ENCODE data around the gene TLCD3B.

The TLCD3B gene

GRCh38 chr16:29988346-29989075, 42.6 kb downstream of the TLCD3B start:
- no peak for DNase-seq (ENCODE audit: extremely low read depth, low read depth)
- no peak for TF ChIP-seq CTCF (IDR thresholded peaks at IDR 0.05; ENCODE audit: low read depth, low read length, missing control alignments)
- H3K4me3 ChIP-seq (replicated peaks; ENCODE audit: low read depth, low read length): no peak overlapping the region

GRCh38 chr16:29987371-29988085, 43.5 kb downstream of the TLCD3B start:
- TF ChIP-seq CTCF (IDR thresholded peaks at IDR 0.05; ENCODE audit: low read depth, low read length, missing control alignments): no peak
- no peak for DNase-seq (ENCODE audit: extremely low read depth, low read depth)
- no peak overlapping the region for H3K4me3 ChIP-seq (replicated peaks; ENCODE audit: low read depth, low read length)

GRCh38 chr16:29986931-29987330, 44.1 kb downstream of the TLCD3B start:
- no peak overlapping the region for H3K4me3 ChIP-seq (replicated peaks; ENCODE audit: low read depth, low read length)
- TF ChIP-seq CTCF (IDR thresholded peaks at IDR 0.05; ENCODE audit: low read depth, low read length, missing control alignments): no peak
- DNase-seq (ENCODE audit: extremely low read depth, low read depth): no peak

DNA sequence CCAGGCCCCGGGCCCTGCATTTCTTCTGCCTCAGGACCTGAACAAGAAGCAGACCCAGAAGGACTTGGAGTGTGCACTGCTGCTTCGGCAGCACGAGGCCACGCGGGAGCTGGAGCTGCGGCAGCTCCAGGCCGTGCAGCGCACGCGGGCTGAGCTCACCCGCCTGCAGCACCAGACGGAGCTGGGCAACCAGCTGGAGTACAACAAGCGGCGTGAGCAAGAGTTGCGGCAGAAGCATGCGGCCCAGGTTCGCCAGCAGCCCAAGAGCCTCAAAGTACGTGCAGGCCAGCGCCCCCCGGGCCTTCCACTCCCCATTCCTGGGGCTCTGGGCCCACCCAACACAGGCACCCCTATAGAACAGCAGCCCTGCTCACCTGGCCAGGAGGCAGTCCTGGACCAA, 44.8 kb downstream of the TLCD3B start:
- DNase-seq (ENCODE audit: extremely low read depth, low read depth): no peak
- H3K4me3 ChIP-seq (replicated peaks; ENCODE audit: low read depth, low read length): no peak overlapping the region
- no peak for TF ChIP-seq CTCF (IDR thresholded peaks at IDR 0.05; ENCODE audit: low read depth, low read length, missing control alignments)

DNA sequence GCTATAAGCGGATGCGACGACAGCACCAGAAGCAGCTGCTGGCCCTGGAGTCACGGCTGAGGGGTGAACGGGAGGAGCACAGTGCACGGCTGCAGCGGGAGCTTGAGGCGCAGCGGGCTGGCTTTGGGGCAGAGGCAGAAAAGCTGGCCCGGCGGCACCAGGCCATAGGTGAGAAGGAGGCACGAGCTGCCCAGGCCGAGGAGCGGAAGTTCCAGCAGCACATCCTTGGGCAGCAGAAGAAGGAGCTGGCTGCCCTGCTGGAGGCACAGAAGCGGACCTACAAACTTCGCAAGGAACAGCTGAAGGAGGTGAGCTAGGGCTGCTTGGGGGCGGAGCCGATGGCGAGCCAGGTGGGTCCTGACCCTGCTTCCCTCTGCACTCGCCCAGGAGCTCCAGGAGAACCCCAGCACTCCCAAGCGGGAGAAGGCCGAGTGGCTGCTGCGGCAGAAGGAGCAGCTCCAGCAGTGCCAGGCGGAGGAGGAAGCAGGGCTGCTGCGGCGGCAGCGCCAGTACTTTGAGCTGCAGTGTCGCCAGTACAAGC, 45.7 kb downstream of the TLCD3B start:
- TF ChIP-seq CTCF (IDR thresholded peaks at IDR 0.05; ENCODE audit: low read depth, low read length, missing control alignments): no peak
- no peak overlapping the region for H3K4me3 ChIP-seq (replicated peaks; ENCODE audit: low read depth, low read length)
- DNase-seq (ENCODE audit: extremely low read depth, low read depth): no peak

GRCh38 chr16:29984764-29985147, 46.3 kb downstream of the TLCD3B start:
- no peak overlapping the region for H3K4me3 ChIP-seq (replicated peaks; ENCODE audit: low read depth, low read length)
- no peak for DNase-seq (ENCODE audit: extremely low read depth, low read depth)
- no peak for TF ChIP-seq CTCF (IDR thresholded peaks at IDR 0.05; ENCODE audit: low read depth, low read length, missing control alignments)

Data from HFF-Myc (cell line).